Measurements from ENCODE around the gene TOP1. TPM values are rescaled to one million over a fixed set of nuclear protein-coding genes. Genes with fewer than 3 reads are reported as not detected.

TOP1 gene
- total RNA-seq, 4 donors from 2014 or later: 23.1 to 49.9 (median 31.6) TPM

GRCh38 chr20:41017448-41018042, 11.1 kb upstream of the TOP1 start:
- no peaks in the 10 kb centered on the region for H3K27me3 ChIP-seq
- TF ChIP-seq CTCF (IDR thresholded peaks at IDR 0.05) (peak in 1 of 6 experiments; percentile 33), POLR2A (IDR thresholded peaks at IDR 0.05) (no peak)
- intact Hi-C loops (cut with DNase I): no loop called here
- peak overlapping the region; percentile 1 to 73 (median 56) for H3K27ac ChIP-seq
- 59 to 60% methylated on average over 1 to 3 of the region's 3 CpGs for WGBS, 2 donors
- no peak overlapping the region for H3K4me3 ChIP-seq
- H3K9me3 ChIP-seq: no peaks in the 10 kb centered on the region
- peaks cover 0 to 34% (median 10%) of the 10 kb centered on the region in 3 donors for H3K4me1 ChIP-seq
- no peak for DNase-seq
- H3K36me3 ChIP-seq: no peaks in the 10 kb centered on the region

- intact Hi-C loops (cut with DNase I): no loop called here
- Histone ChIP-seq H3K4me3 (no peak overlapping the region), H3K36me3 (no peaks in the 10 kb centered on the region), H3K27ac (peak overlapping the region; percentile 1 to 73 (median 56)), H3K4me1 (peaks cover 0 to 33% (median 5%) of the 10 kb centered on the region in 3 donors), H3K9me3 (no peaks in the 10 kb centered on the region), H3K27me3 (no peaks in the 10 kb centered on the region)
- no peak for DNase-seq
- 37 to 42% methylated on average over 2 of the region's 2 CpGs for WGBS, 2 donors
- TF ChIP-seq CTCF (IDR thresholded peaks at IDR 0.05): no peak
- no peak for TF ChIP-seq POLR2A (IDR thresholded peaks at IDR 0.05)
These were observed 10.5 kb upstream of the TOP1 start for GRCh38 chr20:41018153-41018552.

- 89 to 92% methylated on average over 3 of the region's 3 CpGs for WGBS, 2 donors
- no peaks in the 10 kb centered on the region for H3K9me3 ChIP-seq
- H3K27me3 ChIP-seq: no peaks in the 10 kb centered on the region
- H3K27ac ChIP-seq: no peak overlapping the region
- intact Hi-C loops (cut with DNase I): no loop called here
- no peaks in the 10 kb centered on the region for H3K36me3 ChIP-seq
- peaks cover 5 to 20% (median 7%) of the 10 kb centered on the region in 3 donors for H3K4me1 ChIP-seq
- no peak for TF ChIP-seq CTCF (IDR thresholded peaks at IDR 0.05)
- TF ChIP-seq POLR2A (IDR thresholded peaks at IDR 0.05): no peak
- DNase-seq: no peak
- no peak overlapping the region for H3K4me3 ChIP-seq
These were observed 5.1 kb upstream of the TOP1 start for GRCh38 chr20:41023549-41023948.

GRCh38 chr20:41027366-41027765, 1.3 kb upstream of the TOP1 start:
- no peak overlapping the region for H3K4me3 ChIP-seq
- TF ChIP-seq CTCF (IDR thresholded peaks at IDR 0.05) (no peak), POLR2A (IDR thresholded peaks at IDR 0.05) (no peak)
- intact Hi-C loops (cut with DNase I): no loop called here
- H3K4me1 ChIP-seq: peaks cover 23 to 41% (median 24%) of the 10 kb centered on the region in 3 donors
- no peak overlapping the region for H3K27ac ChIP-seq
- 91 to 94% methylated on average over 7 of the region's 8 CpGs for WGBS, 2 donors
- H3K27me3 ChIP-seq: no peaks in the 10 kb centered on the region
- no peaks in the 10 kb centered on the region for H3K9me3 ChIP-seq
- no peaks in the 10 kb centered on the region for H3K36me3 ChIP-seq
- DNase-seq: no peak

GRCh38 chr20:41027872-41028358, 707 bp upstream of the TOP1 start:
- Histone ChIP-seq H3K36me3 (no peaks in the 10 kb centered on the region), H3K27ac (peak overlapping the region; percentile 63 to 100 (median 98)), H3K4me1 (peaks cover 25 to 41% (median 29%) of the 10 kb centered on the region in 3 donors), H3K27me3 (no peaks in the 10 kb centered on the region), H3K4me3 (peak overlapping the region; percentile 90 to 100 (median 94)), H3K9me3 (no peaks in the 10 kb centered on the region)
- no peak for TF ChIP-seq CTCF (IDR thresholded peaks at IDR 0.05)
- TF ChIP-seq POLR2A (IDR thresholded peaks at IDR 0.05): no peak
- DNase-seq: no peak
- WGBS, 2 donors: 30 to 31% methylated on average over 9 to 10 of the region's 10 CpGs
- intact Hi-C loops (cut with DNase I): no loop called here
